ENCODE measurements around the gene GTF3C4.

Gene GTF3C4

GRCh38 chr9:132644251-132644650 lies 26.0 kb upstream of the GTF3C4 start:
- Histone ChIP-seq H3K27me3 (ENCODE audit: insufficient read depth, low read depth, severe bottlenecking) (no peaks in the 10 kb centered on the region), H3K36me3 (peaks cover 71% of the 10 kb centered on the region), H3K27ac (no peak overlapping the region), H3K4me3 (ENCODE audit: low read depth, low read length) (no peak overlapping the region), H3K9me3 (ENCODE audit: severe bottlenecking) (no peaks in the 10 kb centered on the region)
- DNase-seq: peak; percentile 37
- peak; percentile 62 for TF ChIP-seq CTCF (IDR thresholded peaks at IDR 0.05; ENCODE audit: low read depth, low read length)

- H3K9me3 ChIP-seq (ENCODE audit: severe bottlenecking): no peaks in the 10 kb centered on the region
- DNase-seq: peak; percentile 13
- no peaks in the 10 kb centered on the region for H3K27me3 ChIP-seq (ENCODE audit: insufficient read depth, low read depth, severe bottlenecking)
- peak overlapping the region; percentile 35 for H3K27ac ChIP-seq
- H3K36me3 ChIP-seq: peaks cover 71% of the 10 kb centered on the region
- no peak overlapping the region for H3K4me3 ChIP-seq (ENCODE audit: low read depth, low read length)
- TF ChIP-seq CTCF (IDR thresholded peaks at IDR 0.05; ENCODE audit: low read depth, low read length): no peak
These were observed 25.0 kb upstream of the GTF3C4 start for GRCh38 chr9:132645306-132645705.

- Histone ChIP-seq H3K9me3 (ENCODE audit: severe bottlenecking) (no peaks in the 10 kb centered on the region), H3K4me3 (ENCODE audit: low read depth, low read length) (no peak overlapping the region), H3K27me3 (ENCODE audit: insufficient read depth, low read depth, severe bottlenecking) (no peaks in the 10 kb centered on the region), H3K27ac (peak overlapping the region; percentile 35), H3K36me3 (peaks cover 67% of the 10 kb centered on the region)
- DNase-seq: peak; percentile 86
- peak; percentile 21; the same call in 1 of the 2 replicates for TF ChIP-seq CTCF (IDR thresholded peaks at IDR 0.05; ENCODE audit: low read depth, low read length)
These were observed 24.6 kb upstream of the GTF3C4 start for GRCh38 chr9:132645711-132646110.

GRCh38 chr9:132646726-132647125 lies 23.5 kb upstream of the GTF3C4 start:
- peaks cover 59% of the 10 kb centered on the region for H3K36me3 ChIP-seq
- H3K27ac ChIP-seq: no peak overlapping the region

GRCh38 chr9:132647355-132647754 lies 22.9 kb upstream of the GTF3C4 start:
- no peak for DNase-seq
- Histone ChIP-seq H3K27ac (no peak overlapping the region), H3K4me3 (ENCODE audit: low read depth, low read length) (no peak overlapping the region), H3K9me3 (ENCODE audit: severe bottlenecking) (no peaks in the 10 kb centered on the region), H3K36me3 (peaks cover 53% of the 10 kb centered on the region), H3K27me3 (ENCODE audit: insufficient read depth, low read depth, severe bottlenecking) (no peaks in the 10 kb centered on the region)
- no peak for TF ChIP-seq CTCF (IDR thresholded peaks at IDR 0.05; ENCODE audit: low read depth, low read length)

More at GRCh38 chr9:132646726-132647125, 23.5 kb upstream of the GTF3C4 start:
- H3K27me3 ChIP-seq (ENCODE audit: insufficient read depth, low read depth, severe bottlenecking): no peaks in the 10 kb centered on the region
- no peaks in the 10 kb centered on the region for H3K9me3 ChIP-seq (ENCODE audit: severe bottlenecking)
- no peak for DNase-seq
- no peak for TF ChIP-seq CTCF (IDR thresholded peaks at IDR 0.05; ENCODE audit: low read depth, low read length)
- H3K4me3 ChIP-seq (ENCODE audit: low read depth, low read length): no peak overlapping the region

- no peak overlapping the region for H3K27ac ChIP-seq
- TF ChIP-seq CTCF (IDR thresholded peaks at IDR 0.05; ENCODE audit: low read depth, low read length): no peak
These were observed 22.5 kb upstream of the GTF3C4 start for GRCh38 chr9:132647806-132648205.

More at GRCh38 chr9:132647806-132648205, 22.5 kb upstream of the GTF3C4 start:
- Histone ChIP-seq H3K4me3 (ENCODE audit: low read depth, low read length) (no peak overlapping the region), H3K27me3 (ENCODE audit: insufficient read depth, low read depth, severe bottlenecking) (no peaks in the 10 kb centered on the region), H3K36me3 (peaks cover 53% of the 10 kb centered on the region), H3K9me3 (ENCODE audit: severe bottlenecking) (no peaks in the 10 kb centered on the region)
- DNase-seq: no peak

Data from WERI-Rb-1 (cell line).